OCI-LY3 (cell line): Measurements from ENCODE around the gene CMIP.

ENCODE experiments used
- H2AFZ ChIP-seq: fragments of 200-600, 300-600 bp; shearing (Covaris generic); 2 replicates; pipeline ENCODE4 v1.6.0; 2014; ENCODE audit warnings: antibody characterized with exemption, low read depth, low read length
- H3K27ac ChIP-seq: fragments of 200-600, 300-600 bp; sonication (generic); 2 replicates; pipeline ENCODE4 v1.5.1; 2014; ENCODE audit warnings: mild to moderate bottlenecking, low read length, moderate library complexity, mixed read lengths
- H3K27me3 ChIP-seq: fragments of 200-600, 300-600 bp; sonication (generic); 2 replicates; pipeline ENCODE4 v1.6.1; 2014; ENCODE audit warnings: low read depth, low read length, mixed read lengths
- H3K36me3 ChIP-seq: fragments of 200-600, 300-600 bp; sonication (generic); replicated peaks from 2 replicates; pipeline ENCODE3; 2014; ENCODE audit warnings: low read depth, low read length, mixed read lengths
- H3K4me1 ChIP-seq: fragments of 300-600, 200-600 bp; sonication (generic); 2 replicates; pipeline ENCODE4 v1.6.1; 2014; ENCODE audit warnings: low read length, mixed read lengths
- H3K4me2 ChIP-seq: fragments of 200-600, 300-600 bp; sonication (generic); 2 replicates; pipeline ENCODE4 v1.6.1; 2014; ENCODE audit warnings: low read length, mixed read lengths
- H3K4me3 ChIP-seq: fragments of 300-600, 200-600 bp; sonication (generic); 2 replicates; pipeline ENCODE4 v1.5.1; 2014; ENCODE audit warnings: antibody characterized with exemption, mild to moderate bottlenecking, low read length, moderate library complexity
- H3K79me2 ChIP-seq: fragments of 300-600, 200-600 bp; shearing (Covaris generic); 2 replicates; pipeline ENCODE4 v1.6.1; 2014; ENCODE audit warnings: mild to moderate bottlenecking, low read length, mixed read lengths
- H3K9ac ChIP-seq: fragments of 300-600, 200-600 bp; shearing (Covaris generic); 2 replicates; pipeline ENCODE4 v1.6.0; 2014; ENCODE audit warnings: mild to moderate bottlenecking, low read length, moderate library complexity
- H3K9me3 ChIP-seq: fragments of 200-600, 300-600 bp; shearing (Covaris generic); 2 replicates; pipeline ENCODE4 v1.6.1; 2014; ENCODE audit warnings: low read length, mixed read lengths; ENCODE audit not compliant: insufficient read depth
- H4K20me1 ChIP-seq: fragments of 200-600, 300-600 bp; sonication (generic); 2 replicates; pipeline ENCODE4 v1.6.1; 2016; ENCODE audit warnings: low read length, mixed read lengths; ENCODE audit not compliant: insufficient read depth
- EZH2phosphoT487 ChIP-seq: fragments of 200-600 bp; shearing (Covaris generic); IDR thresholded peaks from 2 replicates; pipeline ENCODE4 v1.6.1; 2018; ENCODE audit warnings: antibody characterized with exemption, mixed run types, low read depth
- TF ChIP-seq, protein P1 (sequence below): fragments of 200-600, 300-600 bp; sonication (generic); IDR thresholded peaks from 2 replicates; pipeline ENCODE4 v1.5.1; 2014; ENCODE audit warnings: antibody characterized with exemption, low read length, low read depth

CMIP gene

DNA sequence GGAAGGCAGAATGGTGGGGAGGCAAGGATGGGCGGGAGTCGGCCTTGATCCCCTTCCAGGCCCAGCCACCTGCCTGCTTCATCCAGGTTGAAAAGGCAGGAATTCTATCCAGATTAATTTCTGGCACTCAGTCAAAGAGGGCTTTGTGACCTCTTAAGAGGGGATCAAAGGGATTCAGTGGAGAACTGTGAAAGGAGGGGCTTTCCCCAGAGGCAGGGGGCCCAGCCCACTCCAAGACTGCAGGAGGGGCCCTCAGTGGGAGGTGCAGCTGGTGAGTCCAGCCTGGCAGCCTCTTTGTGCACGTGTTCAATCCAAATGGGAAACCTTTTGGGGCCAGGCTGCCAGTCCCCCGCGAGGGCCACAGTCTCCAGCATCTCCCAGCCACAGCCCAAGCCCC is 186.0 kb downstream of the CMIP start:
- no peak overlapping the region for H3K4me2 ChIP-seq
- no peaks in the 10 kb centered on the region for H3K9me3 ChIP-seq
- H3K4me3 ChIP-seq: no peak overlapping the region
- H3K79me2 ChIP-seq: peaks cover 5% of the 10 kb centered on the region
- no peak for TF ChIP-seq EZH2phosphoT487
- TF ChIP-seq, protein P1, sequence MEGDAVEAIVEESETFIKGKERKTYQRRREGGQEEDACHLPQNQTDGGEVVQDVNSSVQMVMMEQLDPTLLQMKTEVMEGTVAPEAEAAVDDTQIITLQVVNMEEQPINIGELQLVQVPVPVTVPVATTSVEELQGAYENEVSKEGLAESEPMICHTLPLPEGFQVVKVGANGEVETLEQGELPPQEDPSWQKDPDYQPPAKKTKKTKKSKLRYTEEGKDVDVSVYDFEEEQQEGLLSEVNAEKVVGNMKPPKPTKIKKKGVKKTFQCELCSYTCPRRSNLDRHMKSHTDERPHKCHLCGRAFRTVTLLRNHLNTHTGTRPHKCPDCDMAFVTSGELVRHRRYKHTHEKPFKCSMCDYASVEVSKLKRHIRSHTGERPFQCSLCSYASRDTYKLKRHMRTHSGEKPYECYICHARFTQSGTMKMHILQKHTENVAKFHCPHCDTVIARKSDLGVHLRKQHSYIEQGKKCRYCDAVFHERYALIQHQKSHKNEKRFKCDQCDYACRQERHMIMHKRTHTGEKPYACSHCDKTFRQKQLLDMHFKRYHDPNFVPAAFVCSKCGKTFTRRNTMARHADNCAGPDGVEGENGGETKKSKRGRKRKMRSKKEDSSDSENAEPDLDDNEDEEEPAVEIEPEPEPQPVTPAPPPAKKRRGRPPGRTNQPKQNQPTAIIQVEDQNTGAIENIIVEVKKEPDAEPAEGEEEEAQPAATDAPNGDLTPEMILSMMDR: no peak
- H4K20me1 ChIP-seq: peaks cover 21% of the 10 kb centered on the region; the same call in 1 of the 2 replicates
- H3K27ac ChIP-seq: no peak overlapping the region
- no peaks in the 10 kb centered on the region for H3K4me1 ChIP-seq
- H3K27me3 ChIP-seq: no peaks in the 10 kb centered on the region
- no peaks in the 10 kb centered on the region for H3K36me3 ChIP-seq
- no peak overlapping the region for H3K9ac ChIP-seq
- H2AFZ ChIP-seq: no peak overlapping the region

DNA sequence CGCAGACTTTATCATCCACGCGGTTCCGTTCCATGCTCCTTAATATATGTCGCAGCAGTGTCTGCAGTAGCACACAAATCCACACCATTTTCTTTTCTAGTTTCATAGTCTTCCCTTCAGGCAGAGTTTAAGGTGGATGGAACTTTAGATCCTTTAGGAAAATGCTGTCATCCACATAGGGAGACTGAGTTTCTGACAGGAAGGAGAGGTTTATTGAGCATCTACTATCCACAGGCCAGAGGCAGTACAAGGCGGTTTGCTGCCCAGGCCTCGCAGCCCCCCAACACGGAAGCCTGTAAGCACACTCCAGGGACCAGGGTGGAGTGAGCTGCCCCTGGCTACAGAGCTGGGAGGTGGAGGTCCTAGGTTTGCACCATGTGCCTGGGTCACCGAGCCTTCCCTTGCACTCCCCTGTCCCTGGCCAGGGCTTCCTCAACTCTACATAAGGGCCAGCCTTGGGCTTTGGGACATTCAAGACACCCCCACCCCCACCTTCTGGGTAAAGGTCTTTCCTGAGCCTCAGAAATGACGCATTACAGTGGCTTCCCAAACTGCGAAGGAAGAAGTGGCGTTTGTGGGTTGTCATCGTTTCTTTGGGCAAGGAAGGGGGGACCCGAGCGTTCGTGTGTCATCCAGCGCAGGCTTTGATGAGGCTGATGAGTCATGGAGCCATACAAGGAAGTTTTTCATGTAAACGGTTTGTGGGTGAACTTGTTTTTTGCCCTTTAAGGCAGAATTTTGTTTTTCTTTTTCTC is 188.0 kb downstream of the CMIP start:
- peaks cover 23% of the 10 kb centered on the region for H4K20me1 ChIP-seq
- H3K27me3 ChIP-seq: no peaks in the 10 kb centered on the region
- no peaks in the 10 kb centered on the region for H3K79me2 ChIP-seq
- TF ChIP-seq, protein P1: no peak
- no peak for TF ChIP-seq EZH2phosphoT487
- no peak overlapping the region for H3K4me3 ChIP-seq
- H3K36me3 ChIP-seq: no peaks in the 10 kb centered on the region
- no peak overlapping the region for H3K27ac ChIP-seq
- H2AFZ ChIP-seq: no peak overlapping the region
- no peak overlapping the region for H3K4me2 ChIP-seq
- no peaks in the 10 kb centered on the region for H3K9me3 ChIP-seq
- no peaks in the 10 kb centered on the region for H3K4me1 ChIP-seq
- no peak overlapping the region for H3K9ac ChIP-seq

DNA sequence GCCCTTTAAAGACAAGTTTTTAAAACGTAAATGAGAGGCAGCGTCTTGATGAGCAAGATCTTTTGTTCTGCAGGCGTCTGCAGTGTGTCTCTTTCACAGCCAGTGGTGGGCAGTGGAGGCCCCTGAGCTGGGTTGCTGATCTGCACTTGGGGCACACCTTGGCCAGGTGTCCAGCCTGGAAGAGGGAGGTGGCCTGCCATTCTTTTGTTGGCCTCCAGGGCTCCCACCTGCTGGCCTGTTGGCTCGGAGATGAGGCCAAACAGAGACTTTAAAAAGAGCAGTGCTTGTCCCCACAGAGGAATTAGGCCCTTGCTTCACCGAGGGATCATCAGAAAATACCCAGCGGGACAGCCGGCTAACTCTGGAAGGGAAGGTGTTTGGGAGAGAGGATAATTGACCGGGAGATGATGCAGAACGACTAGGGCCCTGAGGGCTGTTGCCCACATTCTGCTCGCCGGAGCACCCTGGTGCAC is 188.6 kb downstream of the CMIP start:
- H3K9ac ChIP-seq: no peak overlapping the region
- no peak overlapping the region for H3K4me2 ChIP-seq
- no peak for TF ChIP-seq EZH2phosphoT487
- H3K9me3 ChIP-seq: no peaks in the 10 kb centered on the region
- no peak overlapping the region for H2AFZ ChIP-seq
- no peak overlapping the region for H3K4me3 ChIP-seq
- H3K27ac ChIP-seq: no peak overlapping the region
- H3K4me1 ChIP-seq: no peaks in the 10 kb centered on the region
- no peaks in the 10 kb centered on the region for H3K79me2 ChIP-seq
- H3K36me3 ChIP-seq: no peaks in the 10 kb centered on the region
- no peaks in the 10 kb centered on the region for H3K27me3 ChIP-seq
- peaks cover 23% of the 10 kb centered on the region for H4K20me1 ChIP-seq

DNA sequence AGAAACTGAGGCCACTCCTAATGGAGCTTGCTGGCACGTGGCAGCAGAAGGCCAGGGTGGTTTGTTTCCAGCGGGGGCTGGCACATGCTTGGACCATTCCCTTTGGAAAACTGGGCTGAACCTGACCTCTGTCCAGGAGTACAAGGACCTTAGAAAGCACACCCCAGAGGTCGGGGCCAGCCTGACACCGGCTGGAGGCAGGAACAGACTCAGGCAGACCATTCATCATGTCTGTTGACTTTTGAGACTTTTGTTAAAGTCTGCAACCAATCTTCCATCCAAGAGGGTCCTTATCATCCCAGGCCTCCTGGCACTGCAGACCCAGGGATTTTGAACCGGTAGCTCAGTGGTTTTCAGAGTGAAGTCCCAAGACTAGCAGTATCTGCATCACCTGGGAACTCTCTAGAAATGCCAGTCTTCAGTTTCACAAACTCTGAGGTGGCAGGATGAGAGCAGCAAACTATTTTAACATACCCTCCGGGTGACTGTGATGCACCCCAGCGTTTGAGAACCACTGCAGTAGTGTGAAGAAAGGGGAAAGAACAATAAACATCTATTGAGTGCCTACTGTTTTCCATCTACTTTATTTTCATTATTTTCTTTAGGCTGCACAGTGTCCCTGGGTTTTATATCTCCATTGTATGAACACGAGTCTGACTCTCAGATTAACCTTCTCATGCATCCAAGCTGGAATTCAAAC is 189.2 kb downstream of the CMIP start:
- H3K4me2 ChIP-seq: no peak overlapping the region
- H3K4me1 ChIP-seq: no peaks in the 10 kb centered on the region

More for the DNA sequence above, 189.2 kb downstream of the CMIP start:
- no peak overlapping the region for H3K27ac ChIP-seq
- no peaks in the 10 kb centered on the region for H3K79me2 ChIP-seq
- H3K4me3 ChIP-seq: no peak overlapping the region
- no peak overlapping the region for H2AFZ ChIP-seq
- TF ChIP-seq EZH2phosphoT487: no peak
- TF ChIP-seq, protein P1: no peak
- no peaks in the 10 kb centered on the region for H3K27me3 ChIP-seq
- no peak overlapping the region for H3K9ac ChIP-seq
- H3K9me3 ChIP-seq: no peaks in the 10 kb centered on the region
- H4K20me1 ChIP-seq: peaks cover 21% of the 10 kb centered on the region
- H3K36me3 ChIP-seq: no peaks in the 10 kb centered on the region
